Activated CD8-positive, alpha-beta T cell treated with anti-CD3 and anti-CD28 coated beads, Interleukin-2, amount 10 ng/mL, durations not matched to agents 7 days and 5 days (primary cell): Measurements from ENCODE around the gene GPX2. TPM values are rescaled to one million over a fixed set of nuclear protein-coding genes. Genes with fewer than 3 reads are reported as not detected.
A peak's percentile ranks its signal among the peaks of the same experiment; 100 is the strongest.
"Not testable (repeated sequence)": the region's sequence is repeated elsewhere in the genome, so short reads cannot be mapped to it uniquely, and the experiment has no call there.

Source experiments
- ATAC-seq: fragments of 150-1000 bp; cut with Tn5 transposase; one replicate; pipeline ENCODE4 v1.10.0; 2021; ENCODE audit warnings: moderate library complexity
- CTCF ChIA-PET: fragments of 350-600 bp; sonication (Branson Sonifier 250); formaldehyde crosslinking; loops from one replicate; lab custom pipeline; 2021; ENCODE audit warnings: antibody characterized with exemption; lab: Charles Lee
- POLR2A ChIA-PET: fragments of 350-600 bp; sonication (Branson Sonifier 250); formaldehyde crosslinking; loops from one replicate; lab custom pipeline; 2021; ENCODE audit warnings: antibody characterized with exemption; lab: Charles Lee
- DNase-seq: peaks from one replicate; pipeline ENCODE4 v3.0.0-alpha.2; 2020
- H3K27ac Mint-ChIP-seq: one replicate; pipeline ENCODE4 v1.8.0; 2021; ENCODE audit warnings: mild to moderate bottlenecking, mixed read lengths
- H3K27me3 Mint-ChIP-seq: one replicate; pipeline ENCODE4 v1.8.0; 2021; ENCODE audit warnings: low read depth, mixed read lengths
- H3K36me3 Mint-ChIP-seq: one replicate; pipeline ENCODE4 v1.8.0; 2021; ENCODE audit warnings: low read depth, mixed read lengths
- H3K4me1 Mint-ChIP-seq: one replicate; pipeline ENCODE4 v1.8.0; 2021; ENCODE audit warnings: low read depth, mixed read lengths
- H3K4me3 Mint-ChIP-seq: one replicate; pipeline ENCODE4 v1.8.0; 2021; ENCODE audit warnings: mild to moderate bottlenecking, mixed read lengths
- H3K9me3 Mint-ChIP-seq: one replicate; pipeline ENCODE4 v1.8.0; 2022; ENCODE audit warnings: mixed read lengths; ENCODE audit not compliant: insufficient read depth
- total RNA-seq, 2 experiments: library from RNA; stranded (reverse); gene quantifications; one replicate each; pipeline ENCODE4 v1.2.3, GENCODE V29; 2021

The GPX2 gene
- total RNA-seq, 2 experiments from 2014 or later = not detected

DNA sequence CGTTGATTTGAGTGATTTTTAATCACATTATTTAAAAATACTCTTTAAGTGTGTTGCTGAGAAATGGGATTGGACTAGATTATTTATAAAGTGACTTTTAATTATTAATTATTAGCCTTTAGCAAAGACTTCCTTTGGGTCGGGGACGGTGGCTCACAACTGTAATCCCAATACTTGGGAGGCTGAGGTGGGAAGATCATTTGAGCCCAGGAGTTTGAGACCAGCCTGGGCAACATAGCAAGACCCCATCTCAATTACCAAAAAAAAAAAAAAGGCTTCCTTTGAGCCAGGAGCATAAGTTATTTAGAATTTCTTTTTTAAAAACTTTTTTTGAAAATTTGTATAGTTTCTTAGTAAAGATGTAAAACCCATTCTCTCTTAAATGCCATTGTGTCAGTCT is 19.5 kb downstream of the GPX2 start:
- Mint-ChIP-seq H3K27ac (no peak overlapping the region), H3K36me3 (peaks cover 45% of the 10 kb centered on the region), H3K4me1 (peaks cover 27% of the 10 kb centered on the region), H3K4me3 (no peak overlapping the region), H3K27me3 (no peaks in the 10 kb centered on the region), H3K9me3 (no peaks in the 10 kb centered on the region)
- no peak for ATAC-seq
- ChIA-PET POLR2A (interaction anchor here (0.9 kb wide), 1 partner anchor 8 kb away, joined by 3 read pairs; the partner anchor contains the start of gene CHURC1), CTCF (interaction anchor here (2.0 to 3.2 kb wide), 2 partner anchors 8 to 32 kb away, joined by 6 to 12 read pairs; partner anchors contain the start of gene CHURC1)
- no peak for DNase-seq

DNA sequence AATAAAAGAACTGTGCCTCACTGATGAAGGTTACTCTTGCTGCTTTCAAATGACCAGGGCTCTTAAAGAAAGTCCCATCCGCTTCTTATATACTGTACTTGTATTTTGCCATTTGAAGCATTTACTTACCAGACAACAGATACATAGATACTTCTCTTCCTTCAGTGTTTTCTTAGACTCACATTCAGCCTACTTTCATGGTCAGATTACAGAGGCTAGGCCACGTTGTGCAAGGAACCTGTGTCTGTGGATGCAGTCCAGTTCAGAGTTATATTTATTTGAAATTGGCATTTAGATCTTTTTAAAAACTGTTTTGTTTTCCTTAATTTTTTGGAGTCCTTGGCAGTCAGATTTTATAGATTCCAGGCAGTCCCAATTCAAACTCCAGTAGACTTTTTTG is 22.1 kb downstream of the GPX2 start:
- ATAC-seq (no peak), DNase-seq (no peak)
- Mint-ChIP-seq H3K4me3 (no peak overlapping the region), H3K9me3 (no peaks in the 10 kb centered on the region), H3K27ac (no peak overlapping the region), H3K36me3 (peaks cover 53% of the 10 kb centered on the region), H3K27me3 (no peaks in the 10 kb centered on the region), H3K4me1 (peaks cover 35% of the 10 kb centered on the region)
- CTCF ChIA-PET = interaction anchor here (1.0 kb wide), 1 partner anchor 10 kb away, joined by 3 read pairs; no protein-coding TSS in a partner anchor
- POLR2A ChIA-PET = interaction anchor here (0.7 kb wide), 1 partner anchor 36 kb away, joined by 3 read pairs; no protein-coding TSS in a partner anchor

DNA sequence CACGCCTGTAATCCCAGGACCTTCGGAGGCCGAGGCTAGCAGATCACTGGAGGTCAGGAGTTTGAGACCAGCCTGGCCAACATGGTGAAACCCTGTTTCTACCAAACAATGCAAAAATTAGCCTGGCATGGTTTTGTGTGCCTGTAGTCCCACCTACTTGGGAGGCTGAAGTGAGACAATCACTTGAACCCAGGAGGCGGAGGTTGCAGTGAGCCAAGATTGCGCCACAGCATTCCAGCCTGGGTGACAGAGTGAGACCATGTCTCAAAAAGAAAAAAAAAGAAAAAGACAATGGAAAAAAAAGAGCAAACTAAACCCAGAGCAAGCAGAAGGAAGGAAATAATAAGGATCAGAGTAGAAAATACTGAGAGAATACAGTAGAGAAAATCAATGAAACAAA is 22.9 kb downstream of the GPX2 start:
- Mint-ChIP-seq H3K36me3 (peaks cover 56% of the 10 kb centered on the region), H3K27me3 (no peaks in the 10 kb centered on the region), H3K27ac (no peak overlapping the region), H3K4me1 (peaks cover 41% of the 10 kb centered on the region), H3K4me3 (no peak overlapping the region), H3K9me3 (no peaks in the 10 kb centered on the region)
- ChIA-PET POLR2A (interaction anchor here (0.7 kb wide), 1 partner anchor 35 kb away, joined by 3 read pairs; no protein-coding TSS in a partner anchor), CTCF (interaction anchor here (1.0 kb wide), 1 partner anchor 17 kb away, joined by 3 read pairs; no protein-coding TSS in a partner anchor)
- ATAC-seq (no peak), DNase-seq (no peak)

DNA sequence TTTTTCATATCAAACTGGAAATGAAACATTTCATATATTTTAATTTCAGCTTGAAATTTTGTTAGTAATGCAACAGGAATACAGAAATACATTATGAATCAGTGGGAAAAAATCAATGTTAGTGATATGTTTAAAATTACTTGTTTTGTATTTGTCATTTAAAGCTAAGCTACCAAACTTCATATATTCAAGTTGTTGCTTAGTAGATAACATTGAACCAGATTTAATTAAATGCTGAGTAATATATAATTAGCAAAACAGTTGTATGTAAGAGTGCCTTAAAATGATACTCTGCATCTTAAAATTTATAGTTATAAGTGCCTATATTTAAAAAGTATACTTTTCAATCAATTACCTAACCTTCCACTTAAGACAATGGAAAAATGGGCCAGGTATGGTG is 23.3 kb downstream of the GPX2 start:
- Mint-ChIP-seq H3K9me3 (no peaks in the 10 kb centered on the region), H3K27me3 (no peaks in the 10 kb centered on the region), H3K36me3 (peaks cover 53% of the 10 kb centered on the region), H3K27ac (no peak overlapping the region), H3K4me1 (peaks cover 38% of the 10 kb centered on the region), H3K4me3 (no peak overlapping the region)
- DNase-seq (no peak), ATAC-seq (no peak)
- CTCF ChIA-PET = interaction anchor here (1.0 kb wide), 1 partner anchor 18 kb away, joined by 3 read pairs; no protein-coding TSS in a partner anchor
- POLR2A ChIA-PET = interaction anchor here (1.0 kb wide), 1 partner anchor 10 kb away, joined by 3 read pairs; no protein-coding TSS in a partner anchor

DNA sequence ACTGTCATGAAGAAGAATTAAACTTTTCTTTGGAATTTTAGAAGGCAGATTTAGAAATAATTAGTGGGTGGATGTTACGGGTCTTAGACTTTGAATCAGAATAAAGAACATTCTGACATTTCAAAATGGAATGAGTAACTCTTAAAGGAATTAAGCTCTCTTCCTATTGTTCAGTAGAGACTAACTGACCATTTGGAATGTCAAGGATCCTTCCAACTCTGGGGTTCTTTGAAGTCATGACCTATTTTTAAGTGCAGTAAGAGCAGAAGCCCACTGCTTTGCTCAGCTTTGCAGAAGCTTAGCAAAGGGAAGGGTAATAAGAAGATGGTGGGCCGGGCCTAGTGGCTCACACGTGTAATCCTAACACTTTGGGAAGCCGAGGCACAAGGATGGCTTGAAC is 24.3 kb downstream of the GPX2 start:
- DNase-seq (no peak), ATAC-seq (no peak)
- POLR2A ChIA-PET = interaction anchor here (1.0 kb wide), 1 partner anchor 11 kb away, joined by 3 read pairs; no protein-coding TSS in a partner anchor
- Mint-ChIP-seq H3K36me3 (peaks cover 47% of the 10 kb centered on the region), H3K4me3 (no peak overlapping the region), H3K4me1 (peaks cover 39% of the 10 kb centered on the region), H3K27ac (no peak overlapping the region), H3K27me3 (no peaks in the 10 kb centered on the region), H3K9me3 (no peaks in the 10 kb centered on the region)
- CTCF ChIA-PET = interaction anchor here (1.3 kb wide), 1 partner anchor 9 kb away, joined by 3 read pairs; no protein-coding TSS in a partner anchor

DNA sequence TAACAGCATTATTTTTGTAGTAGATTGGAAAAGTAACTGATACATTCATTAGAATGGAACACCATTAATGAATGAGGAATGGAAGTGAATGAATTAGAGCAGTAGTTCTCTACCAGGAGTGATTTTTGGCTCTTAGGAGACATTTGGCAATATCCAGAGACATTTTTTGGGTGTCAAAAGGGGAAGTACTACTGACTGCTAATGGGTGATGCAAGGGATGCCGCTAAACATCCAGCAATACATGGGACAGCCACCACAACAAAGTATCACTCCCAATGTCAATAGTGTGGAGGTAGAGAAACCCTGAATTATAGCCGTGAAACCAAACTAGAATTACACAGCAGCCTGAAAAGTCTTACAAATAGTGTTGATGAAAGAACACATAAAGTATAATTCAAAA is 26.7 kb downstream of the GPX2 start:
- POLR2A ChIA-PET = interaction anchor here (1.4 to 2.3 kb wide), 3 partner anchors 9 to 20 kb away, joined by 9 to 13 read pairs (median 12); no protein-coding TSS in a partner anchor
- H3K27ac Mint-ChIP-seq = peak overlapping the region; percentile 23
- H3K36me3 Mint-ChIP-seq = peaks cover 40% of the 10 kb centered on the region
- peak overlapping the region; percentile 87 for H3K4me3 Mint-ChIP-seq
- CTCF ChIA-PET = interaction anchor here (1.1 to 2.2 kb wide), 8 partner anchors 8 to 74 kb away, joined by 3 to 15 read pairs (median 6); partner anchors contain the start of gene FNTB
- H3K4me1 Mint-ChIP-seq = peaks cover 47% of the 10 kb centered on the region
- no peak for ATAC-seq
- H3K9me3 Mint-ChIP-seq = no peaks in the 10 kb centered on the region
- no peaks in the 10 kb centered on the region for H3K27me3 Mint-ChIP-seq
- DNase-seq = no peak

DNA sequence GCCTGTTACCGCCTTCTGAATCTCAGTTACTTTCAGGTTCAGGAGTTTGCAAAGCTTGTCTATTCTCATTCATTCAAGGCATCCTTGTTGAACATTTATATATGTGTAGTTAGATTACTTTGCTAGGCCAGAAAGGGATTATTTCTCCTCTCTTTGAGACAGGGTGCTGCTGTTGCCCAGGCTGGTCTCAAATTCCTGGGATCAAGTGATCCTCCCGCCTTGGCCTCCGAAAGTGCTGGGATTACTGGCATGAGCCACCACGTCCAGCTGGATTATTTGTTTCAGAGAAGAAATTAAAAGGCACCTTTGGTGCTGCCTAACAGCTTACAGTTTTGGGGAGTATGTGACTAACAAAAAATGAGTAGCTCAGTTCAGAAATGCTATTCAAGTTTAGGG is 27.5 kb downstream of the GPX2 start:
- H3K27ac Mint-ChIP-seq = peak overlapping the region; percentile 93
- peaks cover 41% of the 10 kb centered on the region for H3K4me1 Mint-ChIP-seq
- DNase-seq (no peak), ATAC-seq (no peak)
- CTCF ChIA-PET = interaction anchor here (0.7 to 2.2 kb wide), 11 partner anchors 9 to 92 kb away, joined by 3 to 15 read pairs (median 4); partner anchors contain the start of gene FNTB
- H3K9me3 Mint-ChIP-seq = no peaks in the 10 kb centered on the region
- H3K4me3 Mint-ChIP-seq = peak overlapping the region; percentile 87
- POLR2A ChIA-PET = interaction anchor here (0.9 to 2.3 kb wide), 12 partner anchors 9 to 71 kb away, joined by 3 to 13 read pairs (median 4); partner anchors contain the start of gene FNTB
- H3K36me3 Mint-ChIP-seq = peaks cover 36% of the 10 kb centered on the region
- peaks cover 2% of the 10 kb centered on the region for H3K27me3 Mint-ChIP-seq

DNA sequence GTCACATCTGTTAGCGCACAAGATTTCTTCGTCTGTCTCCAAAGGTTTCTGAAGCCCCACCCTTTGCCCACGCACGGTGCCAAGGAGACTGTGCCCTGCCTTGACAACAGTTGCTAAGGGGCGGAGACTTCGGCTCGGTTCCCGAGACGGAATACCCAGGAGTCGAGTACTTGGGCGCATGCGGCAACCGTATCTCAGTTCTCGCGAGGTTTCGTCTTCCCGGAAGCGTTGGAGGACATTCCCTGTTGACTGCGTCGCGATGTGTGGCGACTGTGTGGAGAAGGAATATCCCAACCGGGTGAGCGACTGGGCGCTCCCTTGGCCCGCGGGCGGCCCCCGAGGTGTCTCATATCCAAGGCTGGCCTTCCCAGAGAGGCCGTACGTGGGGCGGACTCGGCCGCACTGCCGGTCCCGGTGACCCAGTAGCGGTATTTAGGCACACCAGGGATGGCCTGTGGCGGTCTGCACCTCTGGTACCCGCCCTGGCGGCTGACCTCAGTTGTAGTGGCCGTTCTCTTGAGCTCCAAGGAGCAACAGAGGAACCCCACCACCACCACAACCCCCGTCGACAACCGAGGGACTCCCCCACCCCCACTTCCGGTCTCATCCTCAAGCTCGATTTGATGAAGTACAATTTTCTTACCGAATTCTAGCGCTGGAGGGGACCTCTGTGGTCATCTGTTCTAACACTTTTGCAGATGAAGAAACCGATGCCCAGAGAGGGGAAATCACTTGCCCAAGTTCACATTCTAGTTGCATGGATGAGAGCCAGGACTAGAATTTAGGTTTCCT is 28.1 kb downstream of the GPX2 start, which contains the start of gene CHURC1:
Gene CHURC1 (plus strand): TSS at position 219 of the 792 bp plus-strand sequence. CDS start 41 bp downstream, at position 260.
- ATAC-seq (peak; percentile 98), DNase-seq (peak; percentile 97)
- Mint-ChIP-seq H3K36me3 (peaks cover 31% of the 10 kb centered on the region), H3K27me3 (peaks cover 7% of the 10 kb centered on the region), H3K27ac (peak within 1 kb of the TSS; percentile 93), H3K4me3 (peak within 1 kb of the TSS; percentile 87), H3K4me1 (peaks cover 41% of the 10 kb centered on the region), H3K9me3 (no peaks in the 10 kb centered on the region)
- CTCF ChIA-PET = interaction anchor here (0.6 to 2.2 kb wide), 13 partner anchors 9 to 105 kb away, joined by 3 to 15 read pairs (median 4); partner anchors contain the start of gene FNTB
- POLR2A ChIA-PET = interaction anchor here (0.6 to 2.3 kb wide), 13 partner anchors 9 to 135 kb away, joined by 3 to 13 read pairs (median 4); partner anchors contain the start of gene FNTB

DNA sequence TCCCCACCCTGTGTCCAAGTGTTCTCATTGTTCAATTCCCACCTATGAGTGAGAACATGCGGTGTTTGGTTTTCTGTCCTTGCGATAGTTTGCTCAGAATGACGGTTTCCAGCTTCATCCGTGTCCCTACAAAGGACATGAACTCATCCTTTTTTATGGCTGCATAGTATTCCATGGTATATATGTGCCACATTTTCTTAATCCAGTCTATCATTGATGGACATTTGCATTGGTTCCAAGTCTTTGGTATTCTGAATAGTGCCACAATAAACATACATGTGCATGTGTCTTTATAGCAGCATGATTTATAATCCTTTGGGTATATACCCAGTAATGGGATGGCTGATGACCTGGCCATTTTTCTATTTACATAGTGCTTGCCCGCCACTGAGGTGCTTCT is 29.1 kb downstream of the GPX2 start:
- ChIA-PET POLR2A (interaction anchor here (0.6 to 2.3 kb wide), 2 partner anchors 23 to 134 kb away, joined by 3 to 13 read pairs; no protein-coding TSS in a partner anchor), CTCF (interaction anchor here (2.2 kb wide), 1 partner anchor 21 kb away, joined by 13 read pairs; no protein-coding TSS in a partner anchor)
- peaks cover 40% of the 10 kb centered on the region for H3K4me1 Mint-ChIP-seq
- not testable (repeated sequence) for DNase-seq, H3K27me3 Mint-ChIP-seq, H3K9me3 Mint-ChIP-seq, ATAC-seq
- peak overlapping the region; percentile 87 for H3K4me3 Mint-ChIP-seq
- peak overlapping the region; percentile 93 for H3K27ac Mint-ChIP-seq
- peaks cover 28% of the 10 kb centered on the region for H3K36me3 Mint-ChIP-seq

DNA sequence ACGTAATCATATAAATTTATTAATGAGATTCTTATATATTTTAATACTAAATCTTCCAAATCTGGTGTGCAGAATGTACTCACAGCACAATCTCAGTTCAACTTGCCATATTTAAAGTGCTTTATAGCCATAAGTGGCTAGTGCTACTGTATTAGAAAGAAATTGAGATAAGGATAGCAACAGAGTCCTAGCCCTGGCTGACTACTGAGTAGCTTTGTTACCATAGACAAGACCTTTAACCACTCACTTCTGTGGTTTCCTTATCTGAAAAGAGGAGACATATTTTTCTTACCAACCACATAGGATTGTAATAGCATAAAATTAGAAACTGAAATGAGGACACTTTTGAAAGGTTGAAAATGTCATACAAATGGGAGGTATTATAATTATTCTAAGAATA is 30.3 kb downstream of the GPX2 start:
- ATAC-seq (no peak), DNase-seq (no peak)
- Mint-ChIP-seq H3K9me3 (no peaks in the 10 kb centered on the region), H3K36me3 (peaks cover 17% of the 10 kb centered on the region), H3K4me1 (peaks cover 33% of the 10 kb centered on the region), H3K27me3 (peaks cover 8% of the 10 kb centered on the region), H3K4me3 (no peak overlapping the region), H3K27ac (no peak overlapping the region)
- CTCF ChIA-PET = interaction anchor here (1.0 to 3.0 kb wide), 3 partner anchors 21 to 120 kb away, joined by 3 to 18 read pairs (median 5); no protein-coding TSS in a partner anchor
- POLR2A ChIA-PET = no interaction called here

DNA sequence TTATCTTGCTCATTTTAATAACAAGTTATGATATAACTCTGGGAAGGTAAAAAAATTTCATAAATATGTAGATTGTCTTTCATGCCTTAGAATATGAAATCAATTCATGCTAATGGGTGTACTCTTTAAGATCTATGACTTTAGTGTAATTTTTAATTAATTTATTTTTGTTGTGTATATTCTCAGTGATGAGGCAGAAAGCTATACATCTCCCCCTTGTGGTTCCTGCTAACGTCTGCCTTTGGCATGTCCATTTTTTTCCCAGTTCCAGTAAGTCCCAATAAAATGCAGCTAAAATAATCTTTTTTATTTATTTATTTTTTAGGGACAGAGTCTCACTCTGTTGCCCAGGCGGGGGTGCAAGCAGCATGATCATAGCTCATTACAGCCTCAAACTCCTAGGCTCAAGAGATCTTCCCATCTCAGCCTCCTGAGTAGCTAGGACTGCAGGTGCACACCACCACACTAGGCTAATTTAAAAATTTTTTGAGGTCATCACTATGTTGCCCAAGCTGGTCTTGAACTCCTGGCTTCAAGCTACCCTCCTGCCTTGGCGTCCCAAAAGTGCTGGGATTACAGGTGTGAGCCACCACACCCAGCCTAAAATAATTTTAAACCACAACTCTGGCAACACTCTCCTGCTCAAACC is 31.6 kb downstream of the GPX2 start:
- Mint-ChIP-seq H3K27me3 (peaks cover 11% of the 10 kb centered on the region), H3K4me1 (peaks cover 28% of the 10 kb centered on the region), H3K27ac (no peak overlapping the region), H3K9me3 (no peaks in the 10 kb centered on the region), H3K36me3 (peaks cover 9% of the 10 kb centered on the region), H3K4me3 (no peak overlapping the region)
- ChIA-PET POLR2A (no interaction called here), CTCF (interaction anchor here (0.6 to 3.0 kb wide), 10 partner anchors 10 to 366 kb away, joined by 3 to 18 read pairs (median 3); no protein-coding TSS in a partner anchor)
- DNase-seq = no peak
- ATAC-seq = no peak
